Esophagus (tissue), 2 donors: ENCODE results near the gene MDP1. TPM values are rescaled to one million over a fixed set of nuclear protein-coding genes. Genes with fewer than 3 reads are reported as not detected.

ENCODE experiments used
- H3K27ac ChIP-seq, 2 donors: one replicate each; pipeline ENCODE4 v1.5.1; 2013; ENCODE audit warnings: low read depth in 2 of 2, mild to moderate bottlenecking in 2 of 2, inconsistent platforms in 1 of 2, low read length in 1 of 2, moderate library complexity in 1 of 2
- H3K27me3 ChIP-seq, 2 donors: one replicate each; pipeline ENCODE4 v1.6.1; 2013; ENCODE audit warnings: low read length in 2 of 2, control low read depth in 1 of 2, mild to moderate bottlenecking in 1 of 2; ENCODE audit not compliant: insufficient read depth in 2 of 2, control insufficient read depth in 1 of 2
- H3K36me3 ChIP-seq, 2 donors: one replicate each; pipeline ENCODE4 v1.6.1; 2013; ENCODE audit warnings: low read length in 1 of 2; ENCODE audit not compliant: control insufficient read depth in 2 of 2, insufficient read depth in 2 of 2
- H3K4me1 ChIP-seq, 2 donors: one replicate each; pipeline ENCODE4 v1.6.1; 2013; ENCODE audit warnings: low read length in 1 of 2; ENCODE audit not compliant: control insufficient read depth in 2 of 2, insufficient read depth in 2 of 2
- H3K4me3 ChIP-seq, 2 donors: one replicate each; pipeline ENCODE4 v1.5.1; 2013; ENCODE audit warnings: low read length in 2 of 2, mild to moderate bottlenecking in 2 of 2, low read depth in 1 of 2, moderate library complexity in 1 of 2
- H3K9me3 ChIP-seq, 2 donors: one replicate each; pipeline ENCODE4 v1.6.1; 2013; ENCODE audit warnings: mild to moderate bottlenecking in 2 of 2, low read depth in 1 of 2, low read length in 1 of 2, moderate library complexity in 1 of 2; ENCODE audit not compliant: control insufficient read depth in 2 of 2, insufficient read depth in 1 of 2
- WGBS, 2 donors: extraction: QIAGEN DNeasy Blood & Tissue Kit; methylation state at CpG; one replicate each; pipeline ENCODE4 v1.1.7; 2013; 5-methylcytosine and 5-hydroxymethylcytosine counted together
- polyA plus RNA-seq, 2 donors: library from polyadenylated mRNA; stranded (reverse); fragments of 200-250 nt; gene quantifications; one replicate each; pipeline ENCODE4 v1.2.3, GENCODE V29; 2013
- donor health status: healthy with polysubstance abuse.
- donor health status: Bipolar disorder and iron deficiency.

MDP1 gene
- polyA plus RNA-seq, 2 donors = 12.1 to 12.8 TPM

- no peaks in the 10 kb centered on the region for H3K27me3 ChIP-seq
- H3K9me3 ChIP-seq = no peaks in the 10 kb centered on the region
- WGBS, 2 donors = 93 to 94% methylated on average over 14 of the region's 14 CpGs
- H3K4me1 ChIP-seq = no peaks in the 10 kb centered on the region
- H3K36me3 ChIP-seq = peaks cover 6 to 50% of the 10 kb centered on the region in 2 donors
- no peak overlapping the region for H3K27ac ChIP-seq
- H3K4me3 ChIP-seq = no peak overlapping the region
These were observed 38.0 kb downstream of the MDP1 start for GRCh38 chr14:24177891-24178290.

- Histone ChIP-seq H3K27me3 (no peaks in the 10 kb centered on the region), H3K9me3 (no peaks in the 10 kb centered on the region), H3K27ac (no peak overlapping the region), H3K4me1 (no peaks in the 10 kb centered on the region), H3K4me3 (no peak overlapping the region), H3K36me3 (peaks cover 6 to 44% of the 10 kb centered on the region in 2 donors)
- WGBS, 2 donors = 83 to 86% methylated on average over 12 of the region's 12 CpGs
These were observed 38.6 kb downstream of the MDP1 start for GRCh38 chr14:24177041-24177825.

- WGBS, 2 donors = 94 to 95% methylated on average over 5 of the region's 5 CpGs
- H3K4me3 ChIP-seq = no peak overlapping the region
- H3K27me3 ChIP-seq = no peaks in the 10 kb centered on the region
- no peak overlapping the region for H3K27ac ChIP-seq
- H3K36me3 ChIP-seq = peaks cover 6 to 38% of the 10 kb centered on the region in 2 donors
- H3K4me1 ChIP-seq = no peaks in the 10 kb centered on the region
- H3K9me3 ChIP-seq = no peaks in the 10 kb centered on the region
These were observed 39.3 kb downstream of the MDP1 start for GRCh38 chr14:24176599-24176998.

- Histone ChIP-seq H3K9me3 (no peaks in the 10 kb centered on the region), H3K4me1 (no peaks in the 10 kb centered on the region), H3K27ac (no peak overlapping the region), H3K36me3 (peaks cover 3 to 10% of the 10 kb centered on the region in 2 donors), H3K4me3 (no peak overlapping the region), H3K27me3 (no peaks in the 10 kb centered on the region)
- 65 to 73% methylated on average over 20 of the region's 20 CpGs for WGBS, 2 donors
These were observed 43.0 kb downstream of the MDP1 start for GRCh38 chr14:24172871-24173281.

GRCh38 chr14:24172261-24172860, 43.5 kb downstream of the MDP1 start:
- Histone ChIP-seq H3K27ac (no peak overlapping the region), H3K4me3 (peak overlapping the region in 1 of 2 donors; percentile 35), H3K9me3 (no peaks in the 10 kb centered on the region), H3K27me3 (no peaks in the 10 kb centered on the region), H3K36me3 (peaks cover 0 to 10% of the 10 kb centered on the region in 2 donors), H3K4me1 (no peaks in the 10 kb centered on the region)
- WGBS, 2 donors = 43 to 59% methylated on average over 30 of the region's 30 CpGs

- Histone ChIP-seq H3K36me3 (peaks cover 2 to 9% of the 10 kb centered on the region in 2 donors), H3K4me3 (peak within 1 kb of the TSS in 1 of 2 donors; percentile 35), H3K27me3 (no peaks in the 10 kb centered on the region), H3K27ac (peak within 1 kb of the TSS; percentile 6 to 47), H3K9me3 (no peaks in the 10 kb centered on the region), H3K4me1 (no peaks in the 10 kb centered on the region)
- 20 to 22% methylated on average over 63 of the region's 63 CpGs for WGBS, 2 donors
These were observed 44.2 kb downstream of the MDP1 start, which contains the start of gene REC8 for GRCh38 chr14:24171422-24172260. Gene REC8 (plus strand): TSS chr14:24172080. CDS start chr14:24172553, 473 bp downstream.

GRCh38 chr14:24167469-24168114, 48.3 kb downstream of the MDP1 start:
- Histone ChIP-seq H3K9me3 (no peaks in the 10 kb centered on the region), H3K4me3 (no peak overlapping the region), H3K4me1 (peaks cover 6% of the 10 kb centered on the region in 2 donors), H3K36me3 (peaks cover 27 to 37% of the 10 kb centered on the region in 2 donors), H3K27me3 (no peaks in the 10 kb centered on the region), H3K27ac (peak overlapping the region in 1 of 2 donors; percentile 0)
- WGBS, 2 donors = 86 to 97% methylated on average over 3 of the region's 3 CpGs

- 91 to 95% methylated on average over 5 of the region's 5 CpGs for WGBS, 2 donors
- no peaks in the 10 kb centered on the region for H3K9me3 ChIP-seq
- no peak overlapping the region for H3K4me3 ChIP-seq
- H3K4me1 ChIP-seq = peaks cover 6 to 10% of the 10 kb centered on the region in 2 donors
- no peaks in the 10 kb centered on the region for H3K27me3 ChIP-seq
- H3K36me3 ChIP-seq = peaks cover 27 to 37% of the 10 kb centered on the region in 2 donors
- H3K27ac ChIP-seq = no peak overlapping the region
These were observed 50.1 kb downstream of the MDP1 start for GRCh38 chr14:24165785-24166184.

- peaks cover 6 to 10% of the 10 kb centered on the region in 2 donors for H3K4me1 ChIP-seq
- H3K27ac ChIP-seq = peak overlapping the region in 1 of 2 donors; percentile 47
- no peaks in the 10 kb centered on the region for H3K27me3 ChIP-seq
- H3K4me3 ChIP-seq = no peak overlapping the region
- H3K9me3 ChIP-seq = no peaks in the 10 kb centered on the region
- 60 to 68% methylated on average over 14 of the region's 14 CpGs for WGBS, 2 donors
- H3K36me3 ChIP-seq = peaks cover 28 to 40% of the 10 kb centered on the region in 2 donors
These were observed 51.3 kb downstream of the MDP1 start for GRCh38 chr14:24164518-24164991.
